Measurements from ENCODE around the gene GPC5. TPM values are rescaled to one million over a fixed set of nuclear protein-coding genes. Genes with fewer than 3 reads are reported as not detected.

The GPC5 gene
- total RNA-seq, 1 experiment from 2014 or later = 0.15 TPM

DNA sequence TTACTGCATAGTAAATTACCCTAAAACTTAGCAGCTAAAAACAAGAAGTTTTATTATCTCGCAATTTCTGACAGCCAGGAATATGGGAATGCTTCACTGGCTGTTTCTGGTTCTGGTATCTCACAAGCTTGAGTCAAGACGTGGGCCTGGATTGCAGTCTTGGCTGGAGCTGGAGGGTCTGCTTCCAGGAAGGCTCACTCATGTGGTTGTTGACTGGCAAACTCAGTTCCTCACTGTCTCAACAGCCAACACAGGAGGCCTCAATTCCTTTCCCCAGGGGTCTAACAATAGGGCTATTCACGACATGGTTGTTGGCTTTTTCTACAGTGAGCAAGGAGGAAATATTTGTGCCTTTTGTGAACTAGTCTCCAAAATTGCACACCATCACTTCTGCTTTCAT lies 146.3 kb downstream of the GPC5 start:
- Mint-ChIP-seq H3K4me3 (no peak overlapping the region), H3K27me3 (ENCODE audit: low read depth) (no peaks in the 10 kb centered on the region), H3K27ac (no peak overlapping the region), H3K9me3 (peaks cover 0 to 3% of the 10 kb centered on the region in 2 experiments; a peak in 1 of 5 replicates), H3K36me3 (ENCODE audit: insufficient read depth in 1 of 3, low read depth in 3 of 3) (no peaks in the 10 kb centered on the region), H3K4me1 (peaks cover 5% of the 10 kb centered on the region in 2 experiments)
- Histone ChIP-seq H2BK12ac (ENCODE audit: insufficient read length, low read depth, low read length) (no peak overlapping the region), H2BK120ac (ENCODE audit: low read depth, low read length, poor library complexity, severe bottlenecking) (no peak overlapping the region), H3K79me1 (ENCODE audit: insufficient read depth, low read depth, low read length, poor library complexity, severe bottlenecking) (no peaks in the 10 kb centered on the region), H3K18ac (ENCODE audit: insufficient read length, low read depth, low read length) (no peak overlapping the region), H3K27me3 (ENCODE audit: insufficient read depth, low read length) (no peaks in the 10 kb centered on the region), H2AK5ac (ENCODE audit: insufficient read length, low read length) (no peak overlapping the region), H2AFZ (ENCODE audit: low read length) (peak overlapping the region; percentile 34), H3K23ac (ENCODE audit: insufficient read length, low read depth, low read length) (no peak overlapping the region), H3K4me1 (ENCODE audit: insufficient read depth, low read length) (no peaks in the 10 kb centered on the region), H4K8ac (replicated peaks; ENCODE audit: insufficient read length, low read depth, low read length) (no peak overlapping the region), H4K5ac (ENCODE audit: insufficient read length, low read depth, low read length) (no peak overlapping the region), H2BK5ac (ENCODE audit: insufficient read length, low read length) (no peak overlapping the region), H3K9ac (ENCODE audit: extremely low read depth, insufficient read length, low read length) (no peak overlapping the region), H3K9me3 (ENCODE audit: control insufficient read depth, low read depth, low read length) (no peaks in the 10 kb centered on the region), H3K79me2 (ENCODE audit: insufficient read depth, low read length) (no peaks in the 10 kb centered on the region), H3K4ac (ENCODE audit: low read depth, low read length) (no peak overlapping the region), H3K4me2 (ENCODE audit: insufficient read depth, insufficient read length, low read length) (no peak overlapping the region), H4K91ac (ENCODE audit: insufficient read length, low read depth, low read length) (no peak overlapping the region), H3K14ac (ENCODE audit: insufficient read depth, low read length) (no peak overlapping the region), H3K23me2 (ENCODE audit: insufficient read length, low read depth, low read length, poor library complexity, severe bottlenecking) (no peaks in the 10 kb centered on the region), H2BK15ac (ENCODE audit: low read depth, low read length) (no peak overlapping the region), H2BK20ac (ENCODE audit: low read depth, low read length, poor library complexity, severe bottlenecking) (no peak overlapping the region), H3K27ac (ENCODE audit: insufficient read length, low read depth, low read length) (no peak overlapping the region), H3T11ph (ENCODE audit: low read length) (no peak overlapping the region), H3K56ac (ENCODE audit: insufficient read length, low read depth, low read length) (no peak overlapping the region), H4K20me1 (ENCODE audit: control insufficient read depth, insufficient read depth, insufficient read length) (no peaks in the 10 kb centered on the region)
- no CpG with 5 or more reads among the region's 3 CpGs for WGBS (ENCODE audit: extremely low coverage, insufficient read length, low lambda C conversion rate)
- DNase-seq = peak; percentile 65
- TF ChIP-seq CTCF (conservative IDR thresholded peaks at IDR 0.05) = no peak

Data from H9 (cell line).